HepG2 (cell line): ENCODE results near the gene PIP5K1A. TPM values are rescaled to one million over a fixed set of nuclear protein-coding genes. Genes with fewer than 3 reads are reported as not detected.

ENCODE experiments used
- FOXK1 ChIP-seq: sonication (generic); formaldehyde crosslinking; IDR thresholded peaks from 2 replicates; pipeline ENCODE4 v1.4.0; 2020; ENCODE audit warnings: low read depth, missing genetic modification reagents, borderline replicate concordance
- FOXP1 ChIP-seq, 2 experiments: fragments of 450-650 bp in 1 of 2; IDR thresholded peaks; 2 replicates each; pipeline ENCODE4 v1.6.1; 2017 to 2018; ENCODE audit warnings: antibody characterized with exemption in 1 of 2
- NFKB2 ChIP-seq: sonication (generic); formaldehyde crosslinking; IDR thresholded peaks from 2 replicates; pipeline ENCODE4 v1.4.0; 2020; ENCODE audit warnings: missing genetic modification reagents, borderline replicate concordance
- POGK ChIP-seq: sonication (generic); formaldehyde crosslinking; conservative IDR thresholded peaks from 2 replicates; pipeline ENCODE4 v1.8.0; 2022; ENCODE audit warnings: mild to moderate bottlenecking, moderate library complexity, missing genetic modification reagents
- SMAD3 ChIP-seq: sonication (generic); formaldehyde crosslinking; IDR thresholded peaks from 2 replicates; pipeline ENCODE4 v1.4.0; 2020; ENCODE audit warnings: missing genetic modification reagents
- TSC22D2 ChIP-seq: sonication (generic); formaldehyde crosslinking; IDR thresholded peaks from 2 replicates; pipeline ENCODE4 v1.5.1; 2020; ENCODE audit warnings: missing genetic modification reagents, mild to moderate bottlenecking, borderline replicate concordance
- ZFX ChIP-seq: sonication (generic); formaldehyde crosslinking; IDR thresholded peaks from 2 replicates; pipeline ENCODE4 v1.4.0; 2020; ENCODE audit warnings: mild to moderate bottlenecking, low read depth, missing genetic modification reagents, moderate library complexity
- ZNF891 ChIP-seq: sonication (generic); formaldehyde crosslinking; IDR thresholded peaks from 2 replicates; pipeline ENCODE4 v1.5.0; 2020; ENCODE audit warnings: mild to moderate bottlenecking, missing genetic modification reagents
- polyA plus RNA-seq, 8 experiments: library from polyadenylated mRNA; depleted of rRNA in 3 of 8; stranded (reverse) in 7 of 8; unstranded in 1 of 8; fragments of >200 nt; fragmentation: Illumina TruSeq in 4 of 8; extraction: Trizol in 4 of 8; gene quantifications; 2 replicates each; pipeline versions ENCODE4 v1.2.1 to v1.2.3, GENCODE V29; 2011 to 2016; ENCODE audit warnings: low read depth in 4 of 8, missing spikeins in 1 of 8, mixed read lengths in 1 of 8; ENCODE audit not compliant: insufficient read depth in 1 of 8
- total RNA-seq, 5 experiments: library from RNA; depleted of rRNA; stranded (reverse); fragments of >200 nt; fragmentation: Illumina TruSeq; extraction: Trizol; gene quantifications; 2 replicates each; pipeline ENCODE4 v1.2.3, GENCODE V29; 2016; ENCODE audit warnings: low read depth in 1 of 5
- TF ChIP-seq, protein P1 (sequence below): sonication (generic); formaldehyde crosslinking; IDR thresholded peaks from 2 replicates; pipeline ENCODE4 v1.9.0; 2021; ENCODE audit warnings: mild to moderate bottlenecking, missing genetic modification reagents
- TF ChIP-seq, protein P2 (sequence below): sonication (generic); formaldehyde crosslinking; IDR thresholded peaks from 2 replicates; pipeline ENCODE4 v1.4.0; 2020; ENCODE audit warnings: mild to moderate bottlenecking, missing genetic modification reagents
- TF ChIP-seq, protein P3 (sequence below): sonication (generic); formaldehyde crosslinking; IDR thresholded peaks from 2 replicates; pipeline ENCODE4 v1.4.0; 2020; ENCODE audit warnings: missing genetic modification reagents

The PIP5K1A gene
- total and polyA plus RNA-seq, 2 of the 13 experiments (the other 11 are each of a cell fraction or from before 2014, with no cell fraction given), result 45.3 to 65.1 TPM

- TF ChIP-seq, protein P1, sequence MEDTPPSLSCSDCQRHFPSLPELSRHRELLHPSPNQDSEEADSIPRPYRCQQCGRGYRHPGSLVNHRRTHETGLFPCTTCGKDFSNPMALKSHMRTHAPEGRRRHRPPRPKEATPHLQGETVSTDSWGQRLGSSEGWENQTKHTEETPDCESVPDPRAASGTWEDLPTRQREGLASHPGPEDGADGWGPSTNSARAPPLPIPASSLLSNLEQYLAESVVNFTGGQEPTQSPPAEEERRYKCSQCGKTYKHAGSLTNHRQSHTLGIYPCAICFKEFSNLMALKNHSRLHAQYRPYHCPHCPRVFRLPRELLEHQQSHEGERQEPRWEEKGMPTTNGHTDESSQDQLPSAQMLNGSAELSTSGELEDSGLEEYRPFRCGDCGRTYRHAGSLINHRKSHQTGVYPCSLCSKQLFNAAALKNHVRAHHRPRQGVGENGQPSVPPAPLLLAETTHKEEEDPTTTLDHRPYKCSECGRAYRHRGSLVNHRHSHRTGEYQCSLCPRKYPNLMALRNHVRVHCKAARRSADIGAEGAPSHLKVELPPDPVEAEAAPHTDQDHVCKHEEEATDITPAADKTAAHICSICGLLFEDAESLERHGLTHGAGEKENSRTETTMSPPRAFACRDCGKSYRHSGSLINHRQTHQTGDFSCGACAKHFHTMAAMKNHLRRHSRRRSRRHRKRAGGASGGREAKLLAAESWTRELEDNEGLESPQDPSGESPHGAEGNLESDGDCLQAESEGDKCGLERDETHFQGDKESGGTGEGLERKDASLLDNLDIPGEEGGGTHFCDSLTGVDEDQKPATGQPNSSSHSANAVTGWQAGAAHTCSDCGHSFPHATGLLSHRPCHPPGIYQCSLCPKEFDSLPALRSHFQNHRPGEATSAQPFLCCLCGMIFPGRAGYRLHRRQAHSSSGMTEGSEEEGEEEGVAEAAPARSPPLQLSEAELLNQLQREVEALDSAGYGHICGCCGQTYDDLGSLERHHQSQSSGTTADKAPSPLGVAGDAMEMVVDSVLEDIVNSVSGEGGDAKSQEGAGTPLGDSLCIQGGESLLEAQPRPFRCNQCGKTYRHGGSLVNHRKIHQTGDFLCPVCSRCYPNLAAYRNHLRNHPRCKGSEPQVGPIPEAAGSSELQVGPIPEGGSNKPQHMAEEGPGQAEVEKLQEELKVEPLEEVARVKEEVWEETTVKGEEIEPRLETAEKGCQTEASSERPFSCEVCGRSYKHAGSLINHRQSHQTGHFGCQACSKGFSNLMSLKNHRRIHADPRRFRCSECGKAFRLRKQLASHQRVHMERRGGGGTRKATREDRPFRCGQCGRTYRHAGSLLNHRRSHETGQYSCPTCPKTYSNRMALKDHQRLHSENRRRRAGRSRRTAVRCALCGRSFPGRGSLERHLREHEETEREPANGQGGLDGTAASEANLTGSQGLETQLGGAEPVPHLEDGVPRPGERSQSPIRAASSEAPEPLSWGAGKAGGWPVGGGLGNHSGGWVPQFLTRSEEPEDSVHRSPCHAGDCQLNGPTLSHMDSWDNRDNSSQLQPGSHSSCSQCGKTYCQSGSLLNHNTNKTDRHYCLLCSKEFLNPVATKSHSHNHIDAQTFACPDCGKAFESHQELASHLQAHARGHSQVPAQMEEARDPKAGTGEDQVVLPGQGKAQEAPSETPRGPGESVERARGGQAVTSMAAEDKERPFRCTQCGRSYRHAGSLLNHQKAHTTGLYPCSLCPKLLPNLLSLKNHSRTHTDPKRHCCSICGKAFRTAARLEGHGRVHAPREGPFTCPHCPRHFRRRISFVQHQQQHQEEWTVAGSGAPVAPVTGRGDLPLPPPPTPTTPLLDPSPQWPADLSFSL, result no peak
- TF ChIP-seq ZNF891 (CRISPR knock-in tag) (peak; percentile 86; the same call in 1 of the 2 replicates), FOXP1 (IDR thresholded peaks at IDR 0.05) (no peak), FOXP1 (CRISPR knock-in tag; IDR thresholded peaks at IDR 0.05) (no peak), FOXK1 (CRISPR knock-in tag) (peak; percentile 99), NFKB2 (0 out of 2 replicates have a peak, but pooled peaks have one; percentile 36), SMAD3 (peak; percentile 65; the same call in 1 of the 2 replicates), POGK (CRISPR knock-in tag) (0 out of 2 replicates have a peak, but pooled peaks have one; percentile 60), TSC22D2 (no peak), ZFX (peak; percentile 99)
- TF ChIP-seq, protein P2, sequence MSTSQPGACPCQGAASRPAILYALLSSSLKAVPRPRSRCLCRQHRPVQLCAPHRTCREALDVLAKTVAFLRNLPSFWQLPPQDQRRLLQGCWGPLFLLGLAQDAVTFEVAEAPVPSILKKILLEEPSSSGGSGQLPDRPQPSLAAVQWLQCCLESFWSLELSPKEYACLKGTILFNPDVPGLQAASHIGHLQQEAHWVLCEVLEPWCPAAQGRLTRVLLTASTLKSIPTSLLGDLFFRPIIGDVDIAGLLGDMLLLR (CRISPR knock-in tag), result no peak
- TF ChIP-seq, protein P3, sequence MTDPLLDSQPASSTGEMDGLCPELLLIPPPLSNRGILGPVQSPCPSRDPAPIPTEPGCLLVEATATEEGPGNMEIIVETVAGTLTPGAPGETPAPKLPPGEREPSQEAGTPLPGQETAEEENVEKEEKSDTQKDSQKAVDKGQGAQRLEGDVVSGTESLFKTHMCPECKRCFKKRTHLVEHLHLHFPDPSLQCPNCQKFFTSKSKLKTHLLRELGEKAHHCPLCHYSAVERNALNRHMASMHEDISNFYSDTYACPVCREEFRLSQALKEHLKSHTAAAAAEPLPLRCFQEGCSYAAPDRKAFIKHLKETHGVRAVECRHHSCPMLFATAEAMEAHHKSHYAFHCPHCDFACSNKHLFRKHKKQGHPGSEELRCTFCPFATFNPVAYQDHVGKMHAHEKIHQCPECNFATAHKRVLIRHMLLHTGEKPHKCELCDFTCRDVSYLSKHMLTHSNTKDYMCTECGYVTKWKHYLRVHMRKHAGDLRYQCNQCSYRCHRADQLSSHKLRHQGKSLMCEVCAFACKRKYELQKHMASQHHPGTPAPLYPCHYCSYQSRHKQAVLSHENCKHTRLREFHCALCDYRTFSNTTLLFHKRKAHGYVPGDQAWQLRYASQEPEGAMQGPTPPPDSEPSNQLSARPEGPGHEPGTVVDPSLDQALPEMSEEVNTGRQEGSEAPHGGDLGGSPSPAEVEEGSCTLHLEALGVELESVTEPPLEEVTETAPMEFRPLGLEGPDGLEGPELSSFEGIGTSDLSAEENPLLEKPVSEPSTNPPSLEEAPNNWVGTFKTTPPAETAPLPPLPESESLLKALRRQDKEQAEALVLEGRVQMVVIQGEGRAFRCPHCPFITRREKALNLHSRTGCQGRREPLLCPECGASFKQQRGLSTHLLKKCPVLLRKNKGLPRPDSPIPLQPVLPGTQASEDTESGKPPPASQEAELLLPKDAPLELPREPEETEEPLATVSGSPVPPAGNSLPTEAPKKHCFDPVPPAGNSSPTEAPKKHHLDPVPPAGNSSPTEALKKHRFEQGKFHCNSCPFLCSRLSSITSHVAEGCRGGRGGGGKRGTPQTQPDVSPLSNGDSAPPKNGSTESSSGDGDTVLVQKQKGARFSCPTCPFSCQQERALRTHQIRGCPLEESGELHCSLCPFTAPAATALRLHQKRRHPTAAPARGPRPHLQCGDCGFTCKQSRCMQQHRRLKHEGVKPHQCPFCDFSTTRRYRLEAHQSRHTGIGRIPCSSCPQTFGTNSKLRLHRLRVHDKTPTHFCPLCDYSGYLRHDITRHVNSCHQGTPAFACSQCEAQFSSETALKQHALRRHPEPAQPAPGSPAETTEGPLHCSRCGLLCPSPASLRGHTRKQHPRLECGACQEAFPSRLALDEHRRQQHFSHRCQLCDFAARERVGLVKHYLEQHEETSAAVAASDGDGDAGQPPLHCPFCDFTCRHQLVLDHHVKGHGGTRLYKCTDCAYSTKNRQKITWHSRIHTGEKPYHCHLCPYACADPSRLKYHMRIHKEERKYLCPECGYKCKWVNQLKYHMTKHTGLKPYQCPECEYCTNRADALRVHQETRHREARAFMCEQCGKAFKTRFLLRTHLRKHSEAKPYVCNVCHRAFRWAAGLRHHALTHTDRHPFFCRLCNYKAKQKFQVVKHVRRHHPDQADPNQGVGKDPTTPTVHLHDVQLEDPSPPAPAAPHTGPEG (CRISPR knock-in tag), result 0 out of 2 replicates have a peak, but pooled peaks have one; percentile 72
These were observed 32.4 kb upstream of the PIP5K1A start, which contains the start of the genes LYSMD1 and SCNM1 (continued) for GRCh38 chr1:151165738-151166504.
